OCI-LY1 (cell line): ENCODE measurements around the gene TOR4A.

ENCODE experiments used
- H2AFZ ChIP-seq: fragments of 200-600 bp; sonication (generic), shearing (Covaris generic); 2 replicates; pipeline ENCODE4 v1.6.0; 2014; ENCODE audit warnings: antibody characterized with exemption, mild to moderate bottlenecking, low read length
- H3F3A ChIP-seq: fragments of 200-600 bp; sonication (generic), shearing (Covaris generic); 2 replicates; pipeline ENCODE4 v1.6.0; 2014; ENCODE audit warnings: mild to moderate bottlenecking, antibody characterized with exemption, low read length, moderate library complexity; ENCODE audit not compliant: insufficient read depth
- H3K27ac ChIP-seq: fragments of 200-600 bp; sonication (generic); 2 replicates; pipeline ENCODE4 v1.5.1; 2014; ENCODE audit warnings: low read length, mixed run types, mild to moderate bottlenecking, low read depth; ENCODE audit not compliant: poor library complexity, severe bottlenecking
- H3K27me3 ChIP-seq: fragments of 200-600 bp; sonication (generic); 2 replicates; pipeline ENCODE4 v1.6.0; 2014; ENCODE audit warnings: antibody characterized with exemption, mild to moderate bottlenecking, low read length, moderate library complexity; ENCODE audit not compliant: insufficient read depth
- H3K36me3 ChIP-seq: fragments of 200-600 bp; sonication (generic); 2 replicates; pipeline ENCODE4 v1.6.1; 2014; ENCODE audit warnings: mild to moderate bottlenecking, antibody characterized with exemption, low read length, moderate library complexity, mixed read lengths; ENCODE audit not compliant: insufficient read depth
- H3K4me1 ChIP-seq: fragments of 200-600 bp; sonication (generic); 2 replicates; pipeline ENCODE4 v1.5.1; 2014; ENCODE audit warnings: mild to moderate bottlenecking, low read length, moderate library complexity; ENCODE audit not compliant: insufficient read depth, severe bottlenecking
- H3K4me2 ChIP-seq: fragments of 200-600 bp; sonication (generic), shearing (Covaris generic); 2 replicates; pipeline ENCODE4 v1.6.1; 2014; ENCODE audit warnings: low read length
- H3K4me3 ChIP-seq: fragments of 200-600 bp; sonication (generic); 2 replicates; pipeline ENCODE4 v1.5.1; 2014; ENCODE audit warnings: low read length, low read depth, mild to moderate bottlenecking, mixed read lengths; ENCODE audit not compliant: poor library complexity, severe bottlenecking
- H3K79me2 ChIP-seq: fragments of 200-600 bp; shearing (Covaris generic); 2 replicates; pipeline ENCODE4 v1.6.1; 2016; ENCODE audit warnings: mixed run types, low read length, mixed read lengths; ENCODE audit not compliant: insufficient read depth
- H3K9ac ChIP-seq: fragments of 200-600 bp; sonication (generic), shearing (Covaris generic); 2 replicates; pipeline ENCODE4 v1.6.1; 2014; ENCODE audit warnings: mild to moderate bottlenecking, low read length, mixed read lengths
- H3K9me2 ChIP-seq: fragments of 200-600 bp; sonication (generic), shearing (Covaris generic); 2 replicates; pipeline ENCODE4 v1.6.1; 2014; ENCODE audit warnings: low read depth, mild to moderate bottlenecking, low read length, mixed read lengths
- H3K9me3 ChIP-seq: fragments of 200-600 bp; shearing (Covaris generic); 2 replicates; pipeline ENCODE4 v1.6.1; 2014; ENCODE audit warnings: low read length, mixed read lengths
- H4K20me1 ChIP-seq: fragments of 200-600 bp; sonication (generic), shearing (Covaris generic); 2 replicates; pipeline ENCODE4 v1.6.0; 2016; ENCODE audit warnings: mild to moderate bottlenecking, low read length; ENCODE audit not compliant: insufficient read depth
- CTCF ChIP-seq: fragments of 200-600 bp; sonication (generic), shearing (Covaris generic); IDR thresholded peaks from 2 replicates; pipeline ENCODE4 v1.5.1; 2017; ENCODE audit warnings: mild to moderate bottlenecking, antibody characterized with exemption, low read length, moderate library complexity, mixed read lengths
- EZH2 ChIP-seq: fragments of 200-600 bp; sonication (generic), shearing (Covaris generic); IDR thresholded peaks from 2 replicates; pipeline ENCODE4 v1.8.0; 2017; ENCODE audit warnings: borderline replicate concordance, mixed run types, mild to moderate bottlenecking, antibody characterized with exemption, low read length, moderate library complexity, mixed read lengths

TOR4A gene

GRCh38 chr9:137247135-137247915 lies 30.2 kb upstream of the TOR4A start:
- H4K20me1 ChIP-seq: no peaks in the 10 kb centered on the region
- peaks cover 6% of the 10 kb centered on the region; the same call in 1 of the 2 replicates for H3K27me3 ChIP-seq
- H3F3A ChIP-seq: no peaks in the 10 kb centered on the region
- peaks cover 20% of the 10 kb centered on the region for H3K36me3 ChIP-seq
- H3K27ac ChIP-seq: no peak overlapping the region
- no peak overlapping the region for H3K9ac ChIP-seq
- no peaks in the 10 kb centered on the region for H3K9me3 ChIP-seq
- H2AFZ ChIP-seq: no peak overlapping the region
- H3K4me2 ChIP-seq: no peak overlapping the region
- H3K4me3 ChIP-seq: no peak overlapping the region
- TF ChIP-seq EZH2: no peak
- TF ChIP-seq CTCF: no peak
- peaks cover 19% of the 10 kb centered on the region for H3K4me1 ChIP-seq
- H3K79me2 ChIP-seq: no peaks in the 10 kb centered on the region
- no peaks in the 10 kb centered on the region for H3K9me2 ChIP-seq

- H3F3A ChIP-seq: no peaks in the 10 kb centered on the region
- no peak overlapping the region for H3K27ac ChIP-seq
- H3K9me3 ChIP-seq: no peaks in the 10 kb centered on the region
- no peaks in the 10 kb centered on the region for H3K9me2 ChIP-seq
- peaks cover 15% of the 10 kb centered on the region for H3K36me3 ChIP-seq
- peaks cover 6% of the 10 kb centered on the region; the same call in 1 of the 2 replicates for H3K27me3 ChIP-seq
- H2AFZ ChIP-seq: no peak overlapping the region
- H3K4me3 ChIP-seq: no peak overlapping the region
- no peaks in the 10 kb centered on the region for H3K79me2 ChIP-seq
- TF ChIP-seq EZH2 (no peak), CTCF (no peak)
- H3K4me2 ChIP-seq: no peak overlapping the region
- H3K4me1 ChIP-seq: peaks cover 19% of the 10 kb centered on the region
- H3K9ac ChIP-seq: no peak overlapping the region
- H4K20me1 ChIP-seq: no peaks in the 10 kb centered on the region
These were observed 29.7 kb upstream of the TOR4A start for GRCh38 chr9:137247916-137248175.

- Histone ChIP-seq H4K20me1 (no peaks in the 10 kb centered on the region), H3K4me1 (peaks cover 31% of the 10 kb centered on the region), H3F3A (no peaks in the 10 kb centered on the region), H3K9me3 (no peaks in the 10 kb centered on the region), H3K27ac (no peak overlapping the region), H3K4me3 (no peak overlapping the region), H3K36me3 (no peaks in the 10 kb centered on the region), H3K4me2 (no peak overlapping the region), H3K9me2 (no peaks in the 10 kb centered on the region), H3K9ac (no peak overlapping the region), H3K27me3 (peaks cover under 1% of the 10 kb centered on the region; the same call in 1 of the 2 replicates), H2AFZ (no peak overlapping the region), H3K79me2 (no peaks in the 10 kb centered on the region)
- TF ChIP-seq CTCF: no peak
- no peak for TF ChIP-seq EZH2
These were observed 27.0 kb upstream of the TOR4A start for GRCh38 chr9:137250329-137251193.
